Measurements from ENCODE around the gene CLCN4.

The CLCN4 gene

GRCh38 chrX:10133980-10134676 is 22.6 kb upstream of the CLCN4 start:
- no peak for DNase-seq

- DNase-seq: no peak
Measured at GRCh38 chrX:10134921-10135320, 21.9 kb upstream of the CLCN4 start.

- no peak for DNase-seq
Measured at GRCh38 chrX:10135561-10136399, 21.0 kb upstream of the CLCN4 start.

GRCh38 chrX:10138726-10139125 is 18.0 kb upstream of the CLCN4 start:
- DNase-seq: no peak

GRCh38 chrX:10140264-10140663 is 16.5 kb upstream of the CLCN4 start:
- no peak for DNase-seq

- no peak for DNase-seq
Measured at GRCh38 chrX:10142041-10142599, 14.7 kb upstream of the CLCN4 start.

- DNase-seq: no peak
Measured at GRCh38 chrX:10143071-10143983, 13.4 kb upstream of the CLCN4 start.

- DNase-seq: no peak
Measured at GRCh38 chrX:10146346-10146745, 10.4 kb upstream of the CLCN4 start.

GRCh38 chrX:10152086-10152485 is 4.7 kb upstream of the CLCN4 start:
- DNase-seq: no peak

GRCh38 chrX:10155137-10155536 is 1.6 kb upstream of the CLCN4 start:
- DNase-seq: no peak

- no peak for DNase-seq
Measured at GRCh38 chrX:10157032-10157341, 212 bp downstream of the CLCN4 start.

- no peak for DNase-seq
Measured at GRCh38 chrX:10157543-10157942, 768 bp downstream of the CLCN4 start.

- DNase-seq: no peak
Measured at GRCh38 chrX:10158279-10159144, 1.7 kb downstream of the CLCN4 start.

- no peak for DNase-seq
Measured at GRCh38 chrX:10159145-10159468, 2.3 kb downstream of the CLCN4 start.

GRCh38 chrX:10160211-10160610 is 3.4 kb downstream of the CLCN4 start:
- DNase-seq: no peak

- no peak for DNase-seq
Measured at GRCh38 chrX:10163031-10163430, 6.3 kb downstream of the CLCN4 start.

GRCh38 chrX:10164879-10165278 is 8.1 kb downstream of the CLCN4 start:
- no peak for DNase-seq

- no peak for DNase-seq
Measured at GRCh38 chrX:10165580-10166247, 8.9 kb downstream of the CLCN4 start.

- no peak for DNase-seq
Measured at GRCh38 chrX:10166248-10166716, 9.5 kb downstream of the CLCN4 start.

- no peak for DNase-seq
Measured at GRCh38 chrX:10166731-10167151, 10.0 kb downstream of the CLCN4 start.

GRCh38 chrX:10167573-10167972 is 10.8 kb downstream of the CLCN4 start:
- DNase-seq: no peak

GRCh38 chrX:10168226-10168625 is 11.5 kb downstream of the CLCN4 start:
- DNase-seq: no peak

All from NCI-H1694 (cell line).